Heart left ventricle (tissue), 16 donors: Measurements from ENCODE around the gene ASCC1. TPM values are rescaled to one million over a fixed set of nuclear protein-coding genes. Genes with fewer than 3 reads are reported as not detected.
A peak's percentile ranks its signal among the peaks of the same experiment; 100 is the strongest.

ENCODE experiments used
- ATAC-seq, 4 donors: fragments of 200-7000 bp; cut with Tn5 transposase; one replicate each; pipeline ENCODE4 v1.9.1; 2020 to 2022; ENCODE audit warnings: moderate library complexity in 4 of 4, mild to moderate bottlenecking in 3 of 4, moderate number of reproducible peaks in 1 of 4
- DNase-seq, 5 donors: peaks; one replicate each; pipeline ENCODE4 v3.0.0-alpha.2; 2020
- H3K27ac ChIP-seq, 12 donors: fragments of 200-600 bp; sonication (generic) in 4 of 12; one replicate each; pipeline versions ENCODE4 v1.5.0 to v1.8.0; 2016 to 2022; ENCODE audit warnings: mild to moderate bottlenecking in 2 of 12
- H3K27me3 ChIP-seq, 9 donors: fragments of 200-600 bp; sonication (generic) in 2 of 9; one replicate each; pipeline versions ENCODE4 v1.5.1 to v1.8.0; 2016 to 2022; ENCODE audit warnings: mild to moderate bottlenecking in 3 of 9
- H3K36me3 ChIP-seq, 9 donors: fragments of 200-600 bp; sonication (generic) in 2 of 9; one replicate each; pipeline versions ENCODE4 v1.5.0 to v1.8.0; 2018 to 2022; ENCODE audit warnings: mild to moderate bottlenecking in 2 of 9
- H3K4me1 ChIP-seq, 12 donors: fragments of 200-600 bp; sonication (generic) in 4 of 12; one replicate each; pipeline versions ENCODE4 v1.5.0 to v1.8.0; 2016 to 2022; ENCODE audit warnings: mild to moderate bottlenecking in 3 of 12
- H3K4me3 ChIP-seq, 12 donors: fragments of 200-600 bp; sonication (generic) in 4 of 12; one replicate each; pipeline versions ENCODE4 v1.5.0 to v1.8.0; 2017 to 2022; ENCODE audit warnings: mild to moderate bottlenecking in 9 of 12, moderate library complexity in 4 of 12
- H3K9me3 ChIP-seq, 12 donors: fragments of 200-600 bp; sonication (generic) in 4 of 12; one replicate each; pipeline versions ENCODE4 v1.5.0 to v1.8.0; 2016 to 2022; ENCODE audit warnings: mild to moderate bottlenecking in 1 of 12
- CTCF ChIP-seq, 12 donors: fragments of 200-600 bp; sonication (generic) in 4 of 12; IDR thresholded peaks; one replicate each; pipeline versions ENCODE4 v1.5.0 to v1.8.0; 2018 to 2022; ENCODE audit warnings: antibody characterized with exemption in 12 of 12, mild to moderate bottlenecking in 5 of 12
- POLR2A ChIP-seq, 2 donors: fragments of 450-650 bp; IDR thresholded peaks; one replicate each; pipeline ENCODE4 v1.6.1; 2017; ENCODE audit warnings: antibody characterized with exemption in 2 of 2, mild to moderate bottlenecking in 2 of 2, moderate library complexity in 2 of 2
- WGBS, 4 donors: extraction: QIAGEN DNeasy Blood & Tissue Kit in 2 of 4; methylation state at CpG; one replicate each; pipeline versions ENCODE4 v1.1.5 to v1.1.7; 2013 to 2018; 5-methylcytosine and 5-hydroxymethylcytosine counted together
- intact Hi-C, 10 donors: fragments of 100-400 bp; cut with DNase I; formaldehyde crosslinking; loops; one replicate each; pipeline versions ENCODE4 v1.11.1 to v1.14.2; 2022
- polyA plus RNA-seq, 2 donors: library from polyadenylated mRNA; stranded (reverse); fragments of 200-250 nt; gene quantifications; one replicate each; pipeline ENCODE4 v1.2.3, GENCODE V29; 2013
- total RNA-seq, 9 donors: library from RNA; depleted of rRNA in 2 of 9; stranded (reverse); fragments of >200 nt in 2 of 9; fragmentation: NEBNext Ultra II Directional in 3 of 9; extraction: Animal tissue kit (Norgen Biotek cat#: 25700) in 3 of 9; gene quantifications; one replicate each; pipeline versions ENCODE4 v1.1.0 to v1.2.4, GENCODE V29; 2016 to 2023
- donor health status: ischemic (EF 13 %, LVEDD 7.1; RV severe dilation, severe dysfunction).
- donor health status: healthy with polysubstance abuse.
- donor health status: DM: no; HTN: yes; CAD: no.
- donor health status: DM: no; HTN: no; CAD: no.
- donor health status: ischemic (EF 25% LVEDD 6.9; RV normal size, moderate dysfunction).
- donor health status: ischemic (EF 25% LVEDD 5.7; RV mildly dilated, moderate dysfunction).
- donor health status: healthy.
- donor health status: DM: yes; HTN: yes; CAD: no.
- donor health status: ischemic (EF 35%, LVEDD 5.7; RV mildly dilated, moderate dysfunction).
- donor health status: nonischemic (EF 11% LVEDD 7.7; RV severe dilation, severe dysfunction).
- donor health status: DM: yes; HTN: yes; CAD: no.
- donor health status: PGD.
- donor health status: ischemic (EF 29% LVEDD 5.4; RV normal size, mild dysfunction).
- donor health status: nonischemic (EF 23%, LVEDD 6.1; RV moderate dilation, normal function).

ASCC1 gene
- total and polyA plus RNA-seq, 11 donors = 12.0 to 49.6 (median 35.3) TPM

GRCh38 chr10:72065439-72066025 is 150.5 kb downstream of the ASCC1 start:
- peaks cover 0 to 35% (median 13%) of the 10 kb centered on the region in 12 donors for H3K4me1 ChIP-seq
- H3K36me3 ChIP-seq = peaks cover 0 to 20% (median 0%) of the 10 kb centered on the region in 9 donors
- peak overlapping the region in 2 of 12 donors; percentile 12 to 56 for H3K27ac ChIP-seq
- DNase-seq (peak in 2 of 5 donors; percentile 50 to 75), ATAC-seq (peak; percentile 37 to 65 (median 62))
- intact Hi-C loops = no loop called here
- H3K9me3 ChIP-seq = no peaks in the 10 kb centered on the region
- no peaks in the 10 kb centered on the region for H3K27me3 ChIP-seq
- 65 to 71% (median 67%) methylated on average over 12 to 13 of the region's 13 CpGs for WGBS, 4 donors
- H3K4me3 ChIP-seq = no peak overlapping the region
- TF ChIP-seq POLR2A (IDR thresholded peaks at IDR 0.05) = no peak
- no peak for TF ChIP-seq CTCF (IDR thresholded peaks at IDR 0.05)

- Histone ChIP-seq H3K4me3 (no peak overlapping the region), H3K27ac (no peak overlapping the region), H3K9me3 (no peaks in the 10 kb centered on the region), H3K4me1 (peaks cover 0 to 34% (median 11%) of the 10 kb centered on the region in 12 donors), H3K36me3 (peaks cover 0 to 20% (median 0%) of the 10 kb centered on the region in 9 donors), H3K27me3 (no peaks in the 10 kb centered on the region)
- TF ChIP-seq CTCF (IDR thresholded peaks at IDR 0.05) = no peak
- TF ChIP-seq POLR2A (IDR thresholded peaks at IDR 0.05) = no peak
- DNase-seq (no peak), ATAC-seq (no peak)
- intact Hi-C loops = no loop called here
- 84 to 90% (median 89%) methylated on average over 8 to 9 of the region's 9 CpGs for WGBS, 4 donors
Measured at GRCh38 chr10:72063703-72064391, 152.2 kb downstream of the ASCC1 start.

DNA sequence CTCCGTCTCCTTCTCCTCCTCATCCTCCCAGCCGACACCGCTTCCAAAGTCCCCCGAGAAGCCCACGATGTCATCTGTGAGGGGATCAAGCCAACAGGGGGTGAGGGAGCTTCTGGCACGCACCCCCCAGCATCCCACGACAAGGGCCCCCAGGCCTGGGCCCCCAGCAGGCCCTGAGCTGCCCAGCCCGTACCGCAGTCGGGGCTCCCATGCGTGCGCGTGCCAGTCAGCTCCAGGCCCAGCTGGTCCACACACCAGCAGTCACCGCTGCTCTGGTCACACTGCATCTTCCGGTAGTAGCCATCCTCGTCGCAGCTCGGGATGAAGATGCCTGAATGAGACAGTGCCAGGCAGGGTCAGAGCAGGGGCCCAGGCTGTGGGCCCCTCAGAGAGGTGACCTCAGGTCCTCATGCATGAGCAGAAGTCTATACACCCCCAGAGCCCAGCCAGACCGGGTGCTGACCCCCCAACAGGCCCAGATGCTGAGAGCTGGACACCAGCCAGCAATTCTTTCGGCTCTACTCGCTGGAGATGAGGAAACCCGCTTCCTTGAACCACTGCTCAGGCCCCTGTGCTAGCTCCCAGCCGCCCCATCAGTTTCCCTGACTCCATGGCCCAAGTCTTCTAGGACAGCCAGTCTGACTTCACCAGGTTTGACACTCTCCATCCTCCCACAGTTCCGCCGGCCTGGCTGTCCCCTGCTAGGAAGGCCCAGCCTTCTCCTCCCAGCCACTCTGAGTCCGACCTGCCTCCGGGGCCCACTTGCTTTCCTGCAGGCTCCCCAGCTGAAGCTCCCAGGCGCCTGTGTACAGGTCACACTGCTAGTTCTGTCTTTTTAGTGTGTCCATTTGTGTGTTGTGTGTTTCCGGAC is 153.0 kb downstream of the ASCC1 start:
- DNase-seq (no peak), ATAC-seq (no peak)
- Histone ChIP-seq H3K4me3 (no peak overlapping the region), H3K9me3 (no peaks in the 10 kb centered on the region), H3K4me1 (peaks cover 0 to 35% (median 14%) of the 10 kb centered on the region in 12 donors), H3K36me3 (peaks cover 0 to 20% (median 0%) of the 10 kb centered on the region in 9 donors), H3K27me3 (no peaks in the 10 kb centered on the region), H3K27ac (no peak overlapping the region)
- TF ChIP-seq POLR2A (IDR thresholded peaks at IDR 0.05) = no peak
- WGBS, 4 donors = 92 to 95% (median 94%) methylated on average over 29 of the region's 29 CpGs
- intact Hi-C loops = no loop called here

GRCh38 chr10:72062382-72062781 is 153.7 kb downstream of the ASCC1 start:
- H3K27ac ChIP-seq = no peak overlapping the region
- H3K27me3 ChIP-seq = no peaks in the 10 kb centered on the region
- H3K9me3 ChIP-seq = no peaks in the 10 kb centered on the region
- peaks cover 0 to 35% (median 12%) of the 10 kb centered on the region in 12 donors for H3K4me1 ChIP-seq
- intact Hi-C loops = no loop called here
- peaks cover 0 to 20% (median 0%) of the 10 kb centered on the region in 9 donors for H3K36me3 ChIP-seq
- H3K4me3 ChIP-seq = no peak overlapping the region
- TF ChIP-seq CTCF (IDR thresholded peaks at IDR 0.05) (no peak), POLR2A (IDR thresholded peaks at IDR 0.05) (no peak)
- WGBS, 4 donors = 97 to 98% (median 97%) methylated on average over 10 of the region's 10 CpGs
- DNase-seq = no peak
- ATAC-seq = no peak
